ENCODE measurements around the gene SMARCD3.

Gene SMARCD3

DNA sequence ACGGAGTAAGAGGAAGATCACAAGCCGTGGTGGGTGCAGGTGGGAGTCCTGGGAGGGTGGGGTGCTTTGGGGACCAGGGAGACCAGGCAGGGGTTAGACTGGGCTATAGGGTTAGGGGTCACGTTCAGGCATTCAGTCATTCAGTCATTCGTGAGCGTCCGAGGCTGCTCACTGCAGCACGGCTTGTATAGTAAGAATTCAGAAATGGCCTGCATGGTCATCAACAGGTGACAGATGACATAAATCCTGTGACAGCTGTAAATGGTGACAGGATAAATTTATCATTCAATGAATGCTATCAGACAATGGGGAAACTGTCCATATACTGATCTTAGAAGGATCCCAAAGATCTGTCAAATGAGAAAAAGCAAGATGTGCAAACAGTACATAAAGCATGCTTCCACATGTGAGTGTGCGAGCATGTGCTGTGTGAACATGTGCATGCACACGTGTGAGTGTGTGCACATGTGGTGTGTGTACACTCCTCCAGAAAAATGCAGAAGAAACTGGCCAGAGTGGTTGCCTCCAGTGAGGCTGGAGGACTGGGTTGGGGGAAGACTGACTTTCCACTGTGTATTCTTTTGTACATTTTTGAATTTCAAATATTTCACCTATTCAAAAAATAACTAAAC is 32.0 kb upstream of the SMARCD3 start:
- peaks cover 47% of the 10 kb centered on the region for H3K27me3 ChIP-seq
- H3K36me3 ChIP-seq: no peaks in the 10 kb centered on the region
- H3K4me1 ChIP-seq (ENCODE audit: control insufficient read depth in 1 of 2, insufficient read depth in 1 of 2, low read depth in 1 of 2, low read length in 1 of 2): peaks cover 15 to 19% of the 10 kb centered on the region in 2 experiments
- TF ChIP-seq, protein P1, sequence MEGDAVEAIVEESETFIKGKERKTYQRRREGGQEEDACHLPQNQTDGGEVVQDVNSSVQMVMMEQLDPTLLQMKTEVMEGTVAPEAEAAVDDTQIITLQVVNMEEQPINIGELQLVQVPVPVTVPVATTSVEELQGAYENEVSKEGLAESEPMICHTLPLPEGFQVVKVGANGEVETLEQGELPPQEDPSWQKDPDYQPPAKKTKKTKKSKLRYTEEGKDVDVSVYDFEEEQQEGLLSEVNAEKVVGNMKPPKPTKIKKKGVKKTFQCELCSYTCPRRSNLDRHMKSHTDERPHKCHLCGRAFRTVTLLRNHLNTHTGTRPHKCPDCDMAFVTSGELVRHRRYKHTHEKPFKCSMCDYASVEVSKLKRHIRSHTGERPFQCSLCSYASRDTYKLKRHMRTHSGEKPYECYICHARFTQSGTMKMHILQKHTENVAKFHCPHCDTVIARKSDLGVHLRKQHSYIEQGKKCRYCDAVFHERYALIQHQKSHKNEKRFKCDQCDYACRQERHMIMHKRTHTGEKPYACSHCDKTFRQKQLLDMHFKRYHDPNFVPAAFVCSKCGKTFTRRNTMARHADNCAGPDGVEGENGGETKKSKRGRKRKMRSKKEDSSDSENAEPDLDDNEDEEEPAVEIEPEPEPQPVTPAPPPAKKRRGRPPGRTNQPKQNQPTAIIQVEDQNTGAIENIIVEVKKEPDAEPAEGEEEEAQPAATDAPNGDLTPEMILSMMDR (IDR thresholded peaks at IDR 0.05): no peak
- no peak overlapping the region for H3K4me3 ChIP-seq (ENCODE audit: low read depth in 1 of 2, low read length in 1 of 2)
- no peak overlapping the region for H3K27ac ChIP-seq
- no peaks in the 10 kb centered on the region for H3K9me3 ChIP-seq

- Histone ChIP-seq H3K4me3 (ENCODE audit: low read depth in 1 of 2, low read length in 1 of 2) (no peak overlapping the region), H3K9me3 (no peaks in the 10 kb centered on the region), H3K4me1 (ENCODE audit: control insufficient read depth in 1 of 2, insufficient read depth in 1 of 2, low read depth in 1 of 2, low read length in 1 of 2) (peaks cover 21 to 23% of the 10 kb centered on the region in 2 experiments), H3K27ac (no peak overlapping the region), H3K36me3 (no peaks in the 10 kb centered on the region), H3K27me3 (peaks cover 41% of the 10 kb centered on the region)
- TF ChIP-seq, protein P1 (IDR thresholded peaks at IDR 0.05): no peak
Measured at GRCh38 chr7:151279868-151280267, 31.4 kb upstream of the SMARCD3 start.

GRCh38 chr7:151278949-151279348 is 30.5 kb upstream of the SMARCD3 start:
- TF ChIP-seq, protein P1 (IDR thresholded peaks at IDR 0.05): no peak
- H3K9me3 ChIP-seq: no peaks in the 10 kb centered on the region
- no peaks in the 10 kb centered on the region for H3K36me3 ChIP-seq
- no peak overlapping the region for H3K27ac ChIP-seq
- H3K4me1 ChIP-seq (ENCODE audit: control insufficient read depth in 1 of 2, insufficient read depth in 1 of 2, low read depth in 1 of 2, low read length in 1 of 2): peaks cover 30 to 32% of the 10 kb centered on the region in 2 experiments
- H3K4me3 ChIP-seq (ENCODE audit: low read depth in 1 of 2, low read length in 1 of 2): no peak overlapping the region
- H3K27me3 ChIP-seq: peaks cover 32% of the 10 kb centered on the region

- Histone ChIP-seq H3K9me3 (no peaks in the 10 kb centered on the region), H3K36me3 (no peaks in the 10 kb centered on the region), H3K4me3 (ENCODE audit: low read depth in 1 of 2, low read length in 1 of 2) (peak overlapping the region in 1 of 2 experiments; percentile 64), H3K4me1 (ENCODE audit: control insufficient read depth in 1 of 2, insufficient read depth in 1 of 2, low read depth in 1 of 2, low read length in 1 of 2) (peaks cover 44 to 45% of the 10 kb centered on the region in 2 experiments), H3K27me3 (peaks cover 19% of the 10 kb centered on the region), H3K27ac (no peak overlapping the region)
- TF ChIP-seq, protein P1 (IDR thresholded peaks at IDR 0.05): no peak
Measured at GRCh38 chr7:151277631-151278030, 29.1 kb upstream of the SMARCD3 start.

GRCh38 chr7:151276666-151277590 is 28.4 kb upstream of the SMARCD3 start:
- TF ChIP-seq, protein P1 (IDR thresholded peaks at IDR 0.05): no peak
- no peaks in the 10 kb centered on the region for H3K36me3 ChIP-seq
- H3K4me1 ChIP-seq (ENCODE audit: control insufficient read depth in 1 of 2, insufficient read depth in 1 of 2, low read depth in 1 of 2, low read length in 1 of 2): peaks cover 51 to 52% of the 10 kb centered on the region in 2 experiments
- H3K27ac ChIP-seq: no peak overlapping the region
- H3K9me3 ChIP-seq: no peaks in the 10 kb centered on the region
- peak overlapping the region; percentile 43 to 64 for H3K4me3 ChIP-seq (ENCODE audit: low read depth in 1 of 2, low read length in 1 of 2)
- peaks cover 18% of the 10 kb centered on the region for H3K27me3 ChIP-seq

Data from neutrophil (primary cell).